Germinal center (tissue), 1 donor: ENCODE results near the gene SAMD9L.

ENCODE experiments used
- DNase-seq: peaks from one replicate; pipeline ENCODE4 v3.0.0; 2012; ENCODE audit warnings: mixed read lengths, low spot score

The SAMD9L gene

GRCh38 chr7:93148144-93148543 is at the start of gene SAMD9L:
TSS of gene SAMD9L (minus strand) at chr7:93148385. CDS start at chr7:93135971, 12,414 bp downstream.
- peak; percentile 23 for DNase-seq

DNA sequence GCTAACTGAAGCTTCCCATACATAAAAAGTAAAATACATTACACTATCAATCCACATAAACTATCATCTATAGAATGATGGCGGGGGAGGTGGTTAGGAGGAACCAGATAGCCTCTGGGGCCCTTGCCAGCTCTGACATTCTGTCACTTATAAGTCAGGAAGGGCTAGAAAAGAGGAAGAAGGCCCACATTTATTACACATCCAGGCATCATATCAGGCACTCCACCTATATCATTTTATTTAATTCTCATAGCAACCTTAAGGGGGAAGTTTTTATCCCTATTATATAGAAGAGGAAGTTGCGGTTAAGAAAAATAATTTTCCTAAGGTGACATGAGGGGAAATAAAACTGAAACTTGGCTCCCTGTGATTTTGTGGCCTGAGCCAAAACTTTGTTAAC is 48.2 kb upstream of the SAMD9L start:
- no peak for DNase-seq

DNA sequence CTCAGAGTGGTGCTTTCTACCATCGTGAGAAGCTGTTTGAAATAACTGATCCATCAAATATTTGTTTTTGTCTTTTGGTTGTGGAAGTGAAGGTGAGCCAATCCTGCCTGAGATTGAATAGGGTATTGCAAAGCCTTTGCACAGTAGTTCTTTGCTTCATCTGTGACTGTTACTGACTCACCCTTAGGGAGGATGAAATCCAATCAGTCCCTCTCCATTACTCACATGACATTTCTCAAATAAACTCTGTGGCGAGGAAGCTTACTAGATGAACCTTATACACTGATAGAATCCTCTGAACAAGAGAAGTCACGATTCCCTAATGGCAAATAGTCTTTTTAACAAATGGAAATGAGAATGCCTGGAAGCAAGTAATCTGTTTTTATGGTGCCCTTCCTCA is 46.2 kb upstream of the SAMD9L start:
- no peak for DNase-seq

GRCh38 chr7:93188870-93189634 is 40.9 kb upstream of the SAMD9L start:
- DNase-seq: no peak

DNA sequence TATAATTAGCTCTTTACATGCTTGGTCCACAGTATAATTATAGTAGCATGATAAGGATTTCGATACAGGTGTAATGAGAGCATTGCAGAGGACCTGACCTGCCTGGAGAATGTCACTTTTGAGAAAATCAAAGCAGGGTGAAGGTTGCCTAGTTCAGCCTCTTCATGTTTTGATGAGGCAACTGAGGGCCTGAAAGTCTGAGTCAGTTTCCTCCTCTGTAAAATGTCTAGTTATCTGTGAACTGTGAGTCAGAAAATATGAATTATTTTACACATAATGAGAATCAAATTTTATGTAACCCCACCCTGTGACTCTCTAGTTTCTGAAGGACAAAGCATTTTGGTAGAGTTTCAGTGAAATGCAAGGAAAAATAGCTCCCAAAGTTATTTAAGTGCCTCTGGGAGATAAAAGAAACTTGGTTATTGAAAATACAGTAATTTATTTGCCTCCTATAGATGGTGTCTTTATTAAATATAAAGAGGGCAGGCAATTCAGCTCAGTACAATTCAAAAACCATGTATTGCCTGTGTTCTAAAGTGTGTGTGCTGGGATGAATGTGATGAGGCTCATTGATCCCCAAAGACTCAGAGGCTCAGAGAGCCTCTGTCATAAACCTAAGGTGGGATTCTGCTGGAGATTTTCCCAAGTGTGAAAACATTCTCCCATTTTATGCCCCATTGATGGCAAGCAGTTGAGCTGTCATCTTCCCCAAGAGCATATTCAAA is 37.3 kb upstream of the SAMD9L start:
- no peak for DNase-seq

- DNase-seq: no peak
Measured at GRCh38 chr7:93179173-93179572, 31.0 kb upstream of the SAMD9L start.

- DNase-seq: no peak
Measured at GRCh38 chr7:93178213-93178612, 30.0 kb upstream of the SAMD9L start.

DNA sequence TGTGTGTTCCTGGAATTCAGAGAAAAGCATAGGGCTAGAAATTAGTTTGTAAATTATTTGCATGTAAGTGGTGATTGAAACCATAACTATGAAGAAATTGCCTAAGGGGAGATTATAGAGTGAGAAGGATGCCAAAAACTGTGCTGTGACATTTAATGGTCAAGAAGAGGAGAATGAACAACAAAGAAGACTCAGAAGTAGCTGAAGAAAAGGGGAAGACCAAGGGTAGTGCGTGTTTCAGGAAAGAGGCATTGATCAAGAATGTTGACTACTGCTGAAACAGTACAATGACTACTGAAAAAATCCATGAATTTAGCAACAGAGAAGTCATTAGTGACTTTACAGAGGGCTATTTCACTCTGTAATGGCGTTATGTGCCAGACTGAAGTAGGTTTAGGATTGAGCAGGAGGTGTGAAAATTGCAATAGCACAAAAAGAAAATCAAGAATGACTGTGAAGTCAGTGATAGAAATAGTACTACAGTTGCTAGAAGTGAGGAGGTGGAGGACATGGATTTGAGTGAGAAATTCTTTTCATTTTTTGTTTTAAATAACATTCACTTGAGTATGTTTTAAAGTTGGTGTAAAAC is 28.9 kb upstream of the SAMD9L start:
- no peak for DNase-seq

DNA sequence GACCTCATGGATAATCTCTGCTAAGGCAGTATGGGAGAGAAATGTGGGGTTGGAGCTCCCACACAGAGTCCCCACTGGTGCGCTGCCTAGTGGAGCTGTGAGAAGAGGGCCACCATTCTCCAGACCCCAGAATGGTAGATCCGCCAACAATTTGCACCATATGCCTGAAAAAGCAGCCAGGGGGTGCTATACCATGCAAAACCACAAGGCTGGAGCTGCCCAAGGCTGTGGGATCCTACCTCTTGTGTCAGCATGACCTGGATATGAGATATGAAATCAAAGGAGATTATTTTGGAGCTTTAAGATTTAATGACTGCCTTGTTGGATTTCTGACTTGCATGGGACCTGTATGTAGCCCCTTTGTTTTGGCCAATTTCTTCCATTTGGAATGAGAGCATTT is 27.0 kb upstream of the SAMD9L start:
- DNase-seq: no peak

- no peak for DNase-seq
Measured at GRCh38 chr7:93172683-93173082, 24.5 kb upstream of the SAMD9L start.

- no peak for DNase-seq
Measured at GRCh38 chr7:93171606-93172226, 23.5 kb upstream of the SAMD9L start.

DNA sequence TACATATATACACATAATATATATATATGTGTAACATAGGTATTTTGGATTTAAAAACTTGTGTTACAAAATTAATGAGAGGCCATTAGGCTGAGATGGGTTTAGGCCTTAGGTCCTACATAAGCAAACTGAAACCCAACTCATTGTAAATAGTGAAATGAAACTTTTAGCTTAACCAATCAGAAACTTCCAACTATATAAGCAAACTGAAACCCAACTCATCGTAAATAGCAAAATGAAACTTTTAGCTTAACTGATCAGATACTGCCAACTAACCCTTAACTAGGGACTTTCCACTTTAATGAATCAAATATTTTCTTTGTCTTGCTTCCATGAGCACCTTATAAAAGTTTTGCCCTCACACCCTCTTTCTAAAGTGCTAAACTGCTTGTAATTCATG is 17.3 kb upstream of the SAMD9L start:
- DNase-seq: no peak

- no peak for DNase-seq
Measured at GRCh38 chr7:93164766-93165165, 16.6 kb upstream of the SAMD9L start.

DNA sequence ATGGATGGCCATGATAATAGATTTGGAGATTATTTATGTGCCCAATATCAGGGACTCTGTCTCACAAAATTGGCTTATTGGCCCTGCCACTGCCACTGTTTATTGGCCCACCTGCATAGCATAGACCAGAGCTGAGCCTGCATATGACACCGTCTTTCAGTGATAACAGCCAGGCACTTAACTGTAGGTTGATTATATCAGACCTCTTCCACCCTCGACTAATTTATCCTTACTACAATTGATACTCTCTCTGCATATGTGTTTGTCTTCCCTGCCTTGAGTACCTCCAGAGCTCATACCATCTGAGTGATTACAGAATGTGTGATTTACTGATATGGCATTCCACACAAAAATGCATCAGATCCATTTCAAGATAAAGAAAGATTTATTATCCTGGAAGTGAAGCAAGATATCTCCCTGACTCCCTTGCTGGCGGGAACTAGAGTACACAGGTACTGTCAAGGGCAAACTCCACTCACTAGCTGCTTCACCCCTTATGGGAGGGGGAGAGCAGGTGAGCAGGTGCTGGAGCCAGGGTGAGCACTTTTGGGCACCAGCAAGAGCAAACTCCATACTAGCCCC is 13.1 kb upstream of the SAMD9L start:
- DNase-seq: no peak

GRCh38 chr7:93160410-93160809 is 12.2 kb upstream of the SAMD9L start:
- DNase-seq: no peak

GRCh38 chr7:93159490-93159889 is 11.3 kb upstream of the SAMD9L start:
- no peak for DNase-seq

- no peak for DNase-seq
Measured at GRCh38 chr7:93156884-93157283, 8.7 kb upstream of the SAMD9L start.

- no peak for DNase-seq
Measured at GRCh38 chr7:93150200-93150835, 2.1 kb upstream of the SAMD9L start.

DNA sequence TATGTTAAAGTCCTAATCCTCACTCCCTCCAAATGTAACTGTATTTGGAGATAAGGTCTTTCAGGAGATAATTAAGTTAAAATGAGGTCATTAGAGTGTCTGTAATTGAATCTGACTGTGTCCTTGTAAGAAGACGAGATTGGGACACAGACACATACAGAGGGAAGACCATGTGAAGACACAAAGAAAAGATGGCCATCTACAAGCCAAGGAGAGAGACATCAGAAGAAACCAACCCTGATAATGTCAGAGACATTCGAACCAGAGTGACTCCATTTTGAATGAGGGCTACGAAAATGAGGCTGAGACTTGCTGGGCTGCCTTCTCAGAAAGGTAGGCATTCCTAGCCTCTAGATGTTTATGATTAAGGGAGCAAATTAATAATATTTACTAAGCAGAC is 542 bp upstream of the SAMD9L start:
- DNase-seq: no peak

DNA sequence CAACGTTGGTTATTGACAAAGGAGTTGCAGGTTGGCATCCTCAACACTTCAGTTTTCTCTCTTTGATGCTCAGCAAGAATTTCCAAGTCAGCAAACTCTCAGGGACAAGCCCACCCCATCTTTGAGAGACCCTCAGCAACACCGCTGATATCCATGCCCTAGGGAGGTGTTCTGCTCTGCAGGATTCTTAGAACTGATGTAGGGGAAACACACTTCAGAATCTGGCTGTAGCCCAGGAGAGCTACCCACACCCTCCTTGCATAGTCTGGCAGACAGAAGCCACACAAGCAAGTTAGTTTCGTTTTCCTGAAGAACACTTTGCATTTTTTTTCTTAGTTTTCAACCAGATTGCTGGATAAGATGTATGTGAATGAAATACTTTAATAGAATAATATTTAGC is 822 bp downstream of the SAMD9L start:
- peak; percentile 20 for DNase-seq

- no peak for DNase-seq
Measured at GRCh38 chr7:93146472-93147141, 1.6 kb downstream of the SAMD9L start.
